Measurements from ENCODE around the gene LHFPL5. TPM values are rescaled to one million over a fixed set of nuclear protein-coding genes. Genes with fewer than 3 reads are reported as not detected.

The LHFPL5 gene
- total RNA-seq, 1 experiment from 2014 or later, result 0.71 TPM

GRCh38 chr6:35810971-35811698 lies 6.0 kb downstream of the LHFPL5 start:
- H4K20me1 ChIP-seq (ENCODE audit: insufficient read depth), result no peaks in the 10 kb centered on the region
- H3K27ac ChIP-seq (ENCODE audit: low read depth, low read length), result peak overlapping the region; percentile 65
- H3K4me3 ChIP-seq (replicated peaks in 1 of 2; ENCODE audit: low read depth in 1 of 2, low read length in 2 of 2), result peak overlapping the region; percentile 39 to 60
- ChIA-PET CTCF (no interaction called here), POLR2A (interaction anchor here (0.5 kb wide), 1 partner anchor 268 kb away, joined by 3 read pairs; no protein-coding TSS in a partner anchor), RAD21 (ENCODE audit: low non-redundant PET in 1 of 2, low total read pairs in 2 of 2, uncharacterized antibody in 2 of 2, unreplicated experiment in 2 of 2) (no interaction called here)
- H2AFZ ChIP-seq (ENCODE audit: low read depth, low read length, poor library complexity, severe bottlenecking), result peak overlapping the region; percentile 86
- H3K4me1 ChIP-seq (ENCODE audit: control insufficient read depth in 1 of 2, insufficient read depth in 2 of 2, low read length in 2 of 2), result peaks cover 14 to 24% of the 10 kb centered on the region in 2 experiments
- DNase-seq (ENCODE audit: low read depth, low spot score) (peak; percentile 76), ATAC-seq (peak; percentile 89)
- no peaks in the 10 kb centered on the region for H3K9me3 ChIP-seq (ENCODE audit: control insufficient read depth in 1 of 2, insufficient read depth in 1 of 2, low read depth in 1 of 2, low read length in 2 of 2)
- TF ChIP-seq FOSL1 (IDR thresholded peaks at IDR 0.05; ENCODE audit: low read depth), result peak; percentile 73
- TF ChIP-seq JUND (IDR thresholded peaks at IDR 0.05), result peak; percentile 67; the same call in 1 of the 2 replicates
- no peak for TF ChIP-seq RAD21 (IDR thresholded peaks at IDR 0.05; ENCODE audit: low read depth)
- TF ChIP-seq, protein P1, sequence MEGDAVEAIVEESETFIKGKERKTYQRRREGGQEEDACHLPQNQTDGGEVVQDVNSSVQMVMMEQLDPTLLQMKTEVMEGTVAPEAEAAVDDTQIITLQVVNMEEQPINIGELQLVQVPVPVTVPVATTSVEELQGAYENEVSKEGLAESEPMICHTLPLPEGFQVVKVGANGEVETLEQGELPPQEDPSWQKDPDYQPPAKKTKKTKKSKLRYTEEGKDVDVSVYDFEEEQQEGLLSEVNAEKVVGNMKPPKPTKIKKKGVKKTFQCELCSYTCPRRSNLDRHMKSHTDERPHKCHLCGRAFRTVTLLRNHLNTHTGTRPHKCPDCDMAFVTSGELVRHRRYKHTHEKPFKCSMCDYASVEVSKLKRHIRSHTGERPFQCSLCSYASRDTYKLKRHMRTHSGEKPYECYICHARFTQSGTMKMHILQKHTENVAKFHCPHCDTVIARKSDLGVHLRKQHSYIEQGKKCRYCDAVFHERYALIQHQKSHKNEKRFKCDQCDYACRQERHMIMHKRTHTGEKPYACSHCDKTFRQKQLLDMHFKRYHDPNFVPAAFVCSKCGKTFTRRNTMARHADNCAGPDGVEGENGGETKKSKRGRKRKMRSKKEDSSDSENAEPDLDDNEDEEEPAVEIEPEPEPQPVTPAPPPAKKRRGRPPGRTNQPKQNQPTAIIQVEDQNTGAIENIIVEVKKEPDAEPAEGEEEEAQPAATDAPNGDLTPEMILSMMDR (IDR thresholded peaks at IDR 0.05 in 2 of 3, conservative IDR thresholded peaks at IDR 0.05 in 1 of 3; ENCODE audit: borderline replicate concordance in 1 of 3, insufficient read depth in 1 of 3, low read depth in 2 of 3, low read length in 2 of 3), result no peak
- no peak for TF ChIP-seq POLR2A (IDR thresholded peaks at IDR 0.05; ENCODE audit: borderline replicate concordance, extremely low read depth, insufficient read depth, insufficient read length)
- no peak for TF ChIP-seq TCF7L2 (IDR thresholded peaks at IDR 0.05; ENCODE audit: borderline replicate concordance, extremely low read depth, insufficient read depth, insufficient read length)
- peak; percentile 23; the same call in 1 of the 2 replicates for TF ChIP-seq ZFX (IDR thresholded peaks at IDR 0.05)
- TF ChIP-seq EZH2phosphoT487 (IDR thresholded peaks at IDR 0.05; ENCODE audit: borderline replicate concordance), result no peak
- peak; percentile 54 for TF ChIP-seq SIN3A (IDR thresholded peaks at IDR 0.05; ENCODE audit: low read depth)
- peak; percentile 36 for TF ChIP-seq POLR2AphosphoS5 (IDR thresholded peaks at IDR 0.05; ENCODE audit: low read depth, low read length)
- TF ChIP-seq MAX (IDR thresholded peaks at IDR 0.05), result peak; percentile 64
- TF ChIP-seq ELF1 (IDR thresholded peaks at IDR 0.05; ENCODE audit: borderline replicate concordance, low read depth), result peak; percentile 33; the same call in 1 of the 2 replicates
- TF ChIP-seq CBX3 (IDR thresholded peaks at IDR 0.05; ENCODE audit: low read depth), result peak; percentile 87
- peak; percentile 70 for TF ChIP-seq SP1 (IDR thresholded peaks at IDR 0.05; ENCODE audit: low read depth)
- no peak for TF ChIP-seq ZBTB33 (IDR thresholded peaks at IDR 0.05; ENCODE audit: extremely low read depth, insufficient replicate concordance, low read length)
- intact Hi-C loops (cut with micrococcal nuclease), result no loop called here
- no peaks in the 10 kb centered on the region for H3K9me2 ChIP-seq (ENCODE audit: insufficient read depth)
- TSS peak; percentile 92 for BruUV-seq (replicated peaks)
- no peaks in the 10 kb centered on the region for H3K36me3 ChIP-seq (ENCODE audit: control insufficient read depth in 1 of 2, insufficient read depth in 2 of 2, low read length in 2 of 2)
- H3K79me2 ChIP-seq (ENCODE audit: insufficient read depth, low read length), result no peaks in the 10 kb centered on the region
- H3K4me2 ChIP-seq (ENCODE audit: low read length), result peak overlapping the region; percentile 91
- H3K27me3 ChIP-seq (ENCODE audit: insufficient read depth, low read length), result no peaks in the 10 kb centered on the region
- H3K9ac ChIP-seq (ENCODE audit: low read length), result peak overlapping the region; percentile 61
